HepG2 (cell line): ENCODE results near the gene MAFF. TPM values are rescaled to one million over a fixed set of nuclear protein-coding genes. Genes with fewer than 3 reads are reported as not detected.

Experiments
- GTF3A ChIP-seq: sonication (generic); formaldehyde crosslinking; conservative IDR thresholded peaks from 2 replicates; pipeline ENCODE4 v1.4.0; 2020; ENCODE audit warnings: mild to moderate bottlenecking, missing genetic modification reagents
- KMT2B ChIP-seq: IDR thresholded peaks from 2 replicates; pipeline ENCODE4 v1.6.1; 2016; ENCODE audit warnings: missing genetic modification reagents, missing compliant biosample characterization
- MXI1 ChIP-seq: IDR thresholded peaks from 3 replicates; pipeline ENCODE4 v1.6.1; 2012; ENCODE audit warnings: low read depth, low read length, inconsistent platforms, borderline replicate concordance
- ZC3H4 ChIP-seq: sonication (generic); formaldehyde crosslinking; IDR thresholded peaks from 2 replicates; pipeline ENCODE4 v1.4.0; 2020; ENCODE audit warnings: missing genetic modification reagents, borderline replicate concordance
- ZNF354B ChIP-seq: sonication (generic); formaldehyde crosslinking; IDR thresholded peaks from 2 replicates; pipeline ENCODE4 v1.8.0; 2022; ENCODE audit warnings: mild to moderate bottlenecking, missing genetic modification reagents
- polyA plus RNA-seq, 8 experiments: library from polyadenylated mRNA; depleted of rRNA in 3 of 8; stranded (reverse) in 7 of 8; unstranded in 1 of 8; fragments of >200 nt; fragmentation: Illumina TruSeq in 4 of 8; extraction: Trizol in 4 of 8; gene quantifications; 2 replicates each; pipeline versions ENCODE4 v1.2.1 to v1.2.3, GENCODE V29; 2011 to 2016; ENCODE audit warnings: low read depth in 4 of 8, missing spikeins in 1 of 8, mixed read lengths in 1 of 8; ENCODE audit not compliant: insufficient read depth in 1 of 8
- total RNA-seq, 5 experiments: library from RNA; depleted of rRNA; stranded (reverse); fragments of >200 nt; fragmentation: Illumina TruSeq; extraction: Trizol; gene quantifications; 2 replicates each; pipeline ENCODE4 v1.2.3, GENCODE V29; 2016; ENCODE audit warnings: low read depth in 1 of 5
- TF ChIP-seq, protein P1 (sequence below): sonication (generic); formaldehyde crosslinking; conservative IDR thresholded peaks from 2 replicates; pipeline ENCODE4 v1.4.0; 2020; ENCODE audit warnings: mild to moderate bottlenecking, missing genetic modification reagents, moderate library complexity
- TF ChIP-seq, protein P2 (sequence below): sonication (generic); formaldehyde crosslinking; IDR thresholded peaks from 2 replicates; pipeline ENCODE4 v1.4.0; 2020; ENCODE audit warnings: mild to moderate bottlenecking, missing genetic modification reagents, borderline replicate concordance
- TF ChIP-seq, protein P3 (sequence below): sonication (generic); formaldehyde crosslinking; IDR thresholded peaks from 2 replicates; pipeline ENCODE4 v1.4.0; 2020; ENCODE audit warnings: missing genetic modification reagents, borderline replicate concordance
- TF ChIP-seq, protein P4 (sequence below): IDR thresholded peaks from 2 replicates; pipeline ENCODE4 v1.6.1; 2012; ENCODE audit warnings: inconsistent platforms
- TF ChIP-seq, protein P5 (sequence below): sonication (generic); formaldehyde crosslinking; IDR thresholded peaks from 2 replicates; pipeline ENCODE4 v1.8.1; 2022; ENCODE audit warnings: low read depth, mild to moderate bottlenecking, missing genetic modification reagents

MAFF gene
- total and polyA plus RNA-seq, 2 of the 13 experiments (the other 11 are each of a cell fraction or from before 2014, with no cell fraction given): 5.4 to 14.3 TPM

DNA sequence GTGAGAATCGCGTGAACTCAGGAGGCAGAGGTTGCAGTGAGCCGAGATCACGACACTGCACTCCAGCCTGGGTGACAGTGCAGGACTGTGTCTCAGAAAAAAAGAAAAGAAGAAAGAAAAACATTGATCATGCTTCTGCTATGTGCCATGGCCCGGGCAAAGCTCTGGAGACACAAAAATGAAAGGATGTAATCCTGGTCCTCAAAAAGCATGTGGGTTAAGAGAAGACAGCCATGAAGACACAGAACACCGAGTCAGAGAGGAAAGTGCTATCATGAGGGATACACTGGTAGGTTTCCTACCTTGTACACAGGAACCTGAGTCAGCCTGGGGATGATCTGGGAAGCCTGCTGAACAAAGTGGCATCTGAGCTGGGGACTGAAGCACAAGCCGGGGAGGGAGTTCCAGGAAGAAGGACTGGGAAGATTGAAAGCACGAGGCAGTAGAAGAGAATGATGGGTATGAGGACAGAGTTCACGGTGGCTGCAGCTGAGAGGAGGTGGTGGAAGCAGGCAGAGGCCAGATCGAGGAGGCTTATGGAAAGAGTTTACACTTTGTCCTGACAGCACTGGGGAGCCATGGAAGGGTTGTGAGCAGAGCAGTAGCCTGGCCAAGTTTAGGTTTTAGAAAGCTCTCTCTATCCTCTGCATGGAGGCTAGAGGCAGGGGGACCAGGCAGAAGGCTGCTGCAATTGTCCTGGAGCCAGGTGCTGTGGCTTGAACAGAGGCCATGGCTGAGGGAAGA is 9.9 kb upstream of the MAFF start (continued):
- TF ChIP-seq, protein P1, sequence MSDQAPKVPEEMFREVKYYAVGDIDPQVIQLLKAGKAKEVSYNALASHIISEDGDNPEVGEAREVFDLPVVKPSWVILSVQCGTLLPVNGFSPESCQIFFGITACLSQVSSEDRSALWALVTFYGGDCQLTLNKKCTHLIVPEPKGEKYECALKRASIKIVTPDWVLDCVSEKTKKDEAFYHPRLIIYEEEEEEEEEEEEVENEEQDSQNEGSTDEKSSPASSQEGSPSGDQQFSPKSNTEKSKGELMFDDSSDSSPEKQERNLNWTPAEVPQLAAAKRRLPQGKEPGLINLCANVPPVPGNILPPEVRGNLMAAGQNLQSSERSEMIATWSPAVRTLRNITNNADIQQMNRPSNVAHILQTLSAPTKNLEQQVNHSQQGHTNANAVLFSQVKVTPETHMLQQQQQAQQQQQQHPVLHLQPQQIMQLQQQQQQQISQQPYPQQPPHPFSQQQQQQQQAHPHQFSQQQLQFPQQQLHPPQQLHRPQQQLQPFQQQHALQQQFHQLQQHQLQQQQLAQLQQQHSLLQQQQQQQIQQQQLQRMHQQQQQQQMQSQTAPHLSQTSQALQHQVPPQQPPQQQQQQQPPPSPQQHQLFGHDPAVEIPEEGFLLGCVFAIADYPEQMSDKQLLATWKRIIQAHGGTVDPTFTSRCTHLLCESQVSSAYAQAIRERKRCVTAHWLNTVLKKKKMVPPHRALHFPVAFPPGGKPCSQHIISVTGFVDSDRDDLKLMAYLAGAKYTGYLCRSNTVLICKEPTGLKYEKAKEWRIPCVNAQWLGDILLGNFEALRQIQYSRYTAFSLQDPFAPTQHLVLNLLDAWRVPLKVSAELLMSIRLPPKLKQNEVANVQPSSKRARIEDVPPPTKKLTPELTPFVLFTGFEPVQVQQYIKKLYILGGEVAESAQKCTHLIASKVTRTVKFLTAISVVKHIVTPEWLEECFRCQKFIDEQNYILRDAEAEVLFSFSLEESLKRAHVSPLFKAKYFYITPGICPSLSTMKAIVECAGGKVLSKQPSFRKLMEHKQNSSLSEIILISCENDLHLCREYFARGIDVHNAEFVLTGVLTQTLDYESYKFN (CRISPR knock-in tag): 0 out of 2 replicates have a peak, but pooled peaks have one; percentile 34
- TF ChIP-seq KMT2B (no peak), MXI1 (no peak), GTF3A (no peak), ZC3H4 (CRISPR knock-in tag) (no peak), ZNF354B (CRISPR knock-in tag) (no peak)
- TF ChIP-seq, protein P2, sequence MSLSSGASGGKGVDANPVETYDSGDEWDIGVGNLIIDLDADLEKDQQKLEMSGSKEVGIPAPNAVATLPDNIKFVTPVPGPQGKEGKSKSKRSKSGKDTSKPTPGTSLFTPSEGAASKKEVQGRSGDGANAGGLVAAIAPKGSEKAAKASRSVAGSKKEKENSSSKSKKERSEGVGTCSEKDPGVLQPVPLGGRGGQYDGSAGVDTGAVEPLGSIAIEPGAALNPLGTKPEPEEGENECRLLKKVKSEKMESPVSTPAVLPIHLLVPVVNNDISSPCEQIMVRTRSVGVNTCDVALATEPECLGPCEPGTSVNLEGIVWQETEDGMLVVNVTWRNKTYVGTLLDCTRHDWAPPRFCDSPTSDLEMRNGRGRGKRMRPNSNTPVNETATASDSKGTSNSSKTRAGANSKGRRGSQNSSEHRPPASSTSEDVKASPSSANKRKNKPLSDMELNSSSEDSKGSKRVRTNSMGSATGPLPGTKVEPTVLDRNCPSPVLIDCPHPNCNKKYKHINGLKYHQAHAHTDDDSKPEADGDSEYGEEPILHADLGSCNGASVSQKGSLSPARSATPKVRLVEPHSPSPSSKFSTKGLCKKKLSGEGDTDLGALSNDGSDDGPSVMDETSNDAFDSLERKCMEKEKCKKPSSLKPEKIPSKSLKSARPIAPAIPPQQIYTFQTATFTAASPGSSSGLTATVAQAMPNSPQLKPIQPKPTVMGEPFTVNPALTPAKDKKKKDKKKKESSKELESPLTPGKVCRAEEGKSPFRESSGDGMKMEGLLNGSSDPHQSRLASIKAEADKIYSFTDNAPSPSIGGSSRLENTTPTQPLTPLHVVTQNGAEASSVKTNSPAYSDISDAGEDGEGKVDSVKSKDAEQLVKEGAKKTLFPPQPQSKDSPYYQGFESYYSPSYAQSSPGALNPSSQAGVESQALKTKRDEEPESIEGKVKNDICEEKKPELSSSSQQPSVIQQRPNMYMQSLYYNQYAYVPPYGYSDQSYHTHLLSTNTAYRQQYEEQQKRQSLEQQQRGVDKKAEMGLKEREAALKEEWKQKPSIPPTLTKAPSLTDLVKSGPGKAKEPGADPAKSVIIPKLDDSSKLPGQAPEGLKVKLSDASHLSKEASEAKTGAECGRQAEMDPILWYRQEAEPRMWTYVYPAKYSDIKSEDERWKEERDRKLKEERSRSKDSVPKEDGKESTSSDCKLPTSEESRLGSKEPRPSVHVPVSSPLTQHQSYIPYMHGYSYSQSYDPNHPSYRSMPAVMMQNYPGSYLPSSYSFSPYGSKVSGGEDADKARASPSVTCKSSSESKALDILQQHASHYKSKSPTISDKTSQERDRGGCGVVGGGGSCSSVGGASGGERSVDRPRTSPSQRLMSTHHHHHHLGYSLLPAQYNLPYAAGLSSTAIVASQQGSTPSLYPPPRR (CRISPR knock-in tag): no peak
- TF ChIP-seq, protein P3, sequence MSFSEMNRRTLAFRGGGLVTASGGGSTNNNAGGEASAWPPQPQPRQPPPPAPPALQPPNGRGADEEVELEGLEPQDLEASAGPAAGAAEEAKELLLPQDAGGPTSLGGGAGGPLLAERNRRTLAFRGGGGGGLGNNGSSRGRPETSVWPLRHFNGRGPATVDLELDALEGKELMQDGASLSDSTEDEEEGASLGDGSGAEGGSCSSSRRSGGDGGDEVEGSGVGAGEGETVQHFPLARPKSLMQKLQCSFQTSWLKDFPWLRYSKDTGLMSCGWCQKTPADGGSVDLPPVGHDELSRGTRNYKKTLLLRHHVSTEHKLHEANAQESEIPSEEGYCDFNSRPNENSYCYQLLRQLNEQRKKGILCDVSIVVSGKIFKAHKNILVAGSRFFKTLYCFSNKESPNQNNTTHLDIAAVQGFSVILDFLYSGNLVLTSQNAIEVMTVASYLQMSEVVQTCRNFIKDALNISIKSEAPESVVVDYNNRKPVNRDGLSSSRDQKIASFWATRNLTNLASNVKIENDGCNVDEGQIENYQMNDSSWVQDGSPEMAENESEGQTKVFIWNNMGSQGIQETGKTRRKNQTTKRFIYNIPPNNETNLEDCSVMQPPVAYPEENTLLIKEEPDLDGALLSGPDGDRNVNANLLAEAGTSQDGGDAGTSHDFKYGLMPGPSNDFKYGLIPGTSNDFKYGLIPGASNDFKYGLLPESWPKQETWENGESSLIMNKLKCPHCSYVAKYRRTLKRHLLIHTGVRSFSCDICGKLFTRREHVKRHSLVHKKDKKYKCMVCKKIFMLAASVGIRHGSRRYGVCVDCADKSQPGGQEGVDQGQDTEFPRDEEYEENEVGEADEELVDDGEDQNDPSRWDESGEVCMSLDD (CRISPR knock-in tag): no peak
- TF ChIP-seq, protein P4, sequence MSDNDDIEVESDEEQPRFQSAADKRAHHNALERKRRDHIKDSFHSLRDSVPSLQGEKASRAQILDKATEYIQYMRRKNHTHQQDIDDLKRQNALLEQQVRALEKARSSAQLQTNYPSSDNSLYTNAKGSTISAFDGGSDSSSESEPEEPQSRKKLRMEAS: peak; percentile 85
- TF ChIP-seq, protein P5, sequence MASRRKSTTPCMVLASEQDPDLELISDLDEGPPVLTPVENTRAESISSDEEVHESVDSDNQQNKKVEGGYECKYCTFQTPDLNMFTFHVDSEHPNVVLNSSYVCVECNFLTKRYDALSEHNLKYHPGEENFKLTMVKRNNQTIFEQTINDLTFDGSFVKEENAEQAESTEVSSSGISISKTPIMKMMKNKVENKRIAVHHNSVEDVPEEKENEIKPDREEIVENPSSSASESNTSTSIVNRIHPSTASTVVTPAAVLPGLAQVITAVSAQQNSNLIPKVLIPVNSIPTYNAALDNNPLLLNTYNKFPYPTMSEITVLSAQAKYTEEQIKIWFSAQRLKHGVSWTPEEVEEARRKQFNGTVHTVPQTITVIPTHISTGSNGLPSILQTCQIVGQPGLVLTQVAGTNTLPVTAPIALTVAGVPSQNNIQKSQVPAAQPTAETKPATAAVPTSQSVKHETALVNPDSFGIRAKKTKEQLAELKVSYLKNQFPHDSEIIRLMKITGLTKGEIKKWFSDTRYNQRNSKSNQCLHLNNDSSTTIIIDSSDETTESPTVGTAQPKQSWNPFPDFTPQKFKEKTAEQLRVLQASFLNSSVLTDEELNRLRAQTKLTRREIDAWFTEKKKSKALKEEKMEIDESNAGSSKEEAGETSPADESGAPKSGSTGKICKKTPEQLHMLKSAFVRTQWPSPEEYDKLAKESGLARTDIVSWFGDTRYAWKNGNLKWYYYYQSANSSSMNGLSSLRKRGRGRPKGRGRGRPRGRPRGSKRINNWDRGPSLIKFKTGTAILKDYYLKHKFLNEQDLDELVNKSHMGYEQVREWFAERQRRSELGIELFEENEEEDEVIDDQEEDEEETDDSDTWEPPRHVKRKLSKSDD: 0 out of 2 replicates have a peak, but pooled peaks have one; percentile 4
